B cell (primary cell): ENCODE data around the gene PHLPP1. TPM values are rescaled to one million over a fixed set of nuclear protein-coding genes. Genes with fewer than 3 reads are reported as not detected.

ENCODE experiments used
- ATAC-seq: fragments of 200-7000 bp; cut with Tn5 transposase; one replicate; pipeline ENCODE4 v1.10.0; 2021; ENCODE audit warnings: low read depth, mild to moderate bottlenecking, moderate number of reproducible peaks, moderate library complexity
- CTCF ChIA-PET: fragments of 350-600 bp; sonication (Branson Sonifier 250); formaldehyde crosslinking; loops from one replicate; lab custom pipeline; 2021; ENCODE audit warnings: antibody characterized with exemption, inconsistent platforms; lab: Charles Lee
- POLR2A ChIA-PET: fragments of 350-600 bp; sonication (Branson Sonifier 250); formaldehyde crosslinking; loops from one replicate; lab custom pipeline; 2021; ENCODE audit warnings: antibody characterized with exemption; lab: Charles Lee
- DNase-seq: peaks from one replicate; pipeline ENCODE4 v3.0.0; 2013
- H2AFZ ChIP-seq: 2 replicates; pipeline ENCODE4 v1.6.1; 2012; ENCODE audit warnings: mild to moderate bottlenecking, low read depth, low read length; ENCODE audit not compliant: insufficient read depth, poor library complexity, severe bottlenecking
- H3K27ac ChIP-seq, 2 donors: 1 replicate in 1 of 2; 2 replicates in 1 of 2; pipeline ENCODE4 v1.5.1; 2012 to 2013; ENCODE audit warnings: low read length in 2 of 2, mild to moderate bottlenecking in 2 of 2, moderate library complexity in 1 of 2
- H3K27me3 ChIP-seq, 4 experiments: fragments of 200-600 bp in 1 of 4; sonication (generic) in 1 of 4; replicated peaks in 1 of 4; 1 replicate in 2 of 4; 2 replicates in 2 of 4; pipeline versions ENCODE4 v1.6.1 to v1.7.0; 2013 to 2016; ENCODE audit warnings: low read length in 3 of 4, mild to moderate bottlenecking in 2 of 4, mixed read lengths in 1 of 4, moderate library complexity in 1 of 4; ENCODE audit not compliant: insufficient read depth in 4 of 4, control insufficient read depth in 3 of 4; ENCODE audit errors: control extremely low read depth in 1 of 4
- H3K36me3 ChIP-seq, 2 experiments: replicated peaks in 1 of 2; 1 replicate in 1 of 2; 2 replicates in 1 of 2; pipeline versions ENCODE4 v1.6.1 to v1.7.1; 2013; ENCODE audit warnings: low read length in 1 of 2; ENCODE audit not compliant: insufficient read depth in 2 of 2, control insufficient read depth in 1 of 2; ENCODE audit errors: control extremely low read depth in 1 of 2, extremely low read depth in 1 of 2
- H3K4me1 ChIP-seq, 2 donors: fragments of 200-600 bp in 1 of 2; sonication (generic) in 1 of 2; 1 replicate in 1 of 2; 2 replicates in 1 of 2; pipeline versions ENCODE4 v1.5.1 to v1.6.1; 2013 to 2017; ENCODE audit warnings: low read length in 2 of 2; ENCODE audit not compliant: control insufficient read depth in 2 of 2, insufficient read depth in 2 of 2
- H3K4me2 ChIP-seq: replicated peaks from 2 replicates; pipeline ENCODE3; 2012; ENCODE audit warnings: mild to moderate bottlenecking, low read depth, low read length; ENCODE audit not compliant: poor library complexity, severe bottlenecking
- H3K4me3 ChIP-seq, 5 experiments: fragments of 200-600 bp in 1 of 5; sonication (generic) in 1 of 5; 1 replicate in 3 of 5; 2 replicates in 2 of 5; pipeline versions ENCODE4 v1.5.1 to v1.7.0; 2011 to 2016; ENCODE audit warnings: low read length in 4 of 5, mild to moderate bottlenecking in 4 of 5, low read depth in 2 of 5, control low read depth in 1 of 5, moderate library complexity in 1 of 5; ENCODE audit not compliant: insufficient read depth in 1 of 5; ENCODE audit errors: control extremely low read depth in 1 of 5, extremely low read depth in 1 of 5
- H3K79me2 ChIP-seq: fragments of 200-600 bp; sonication (generic); one replicate; pipeline ENCODE4 v1.6.0; 2016; ENCODE audit warnings: low read length; ENCODE audit not compliant: control insufficient read depth, insufficient read depth
- H3K9ac ChIP-seq: fragments of 200-600 bp; sonication (generic); 2 replicates; pipeline ENCODE4 v1.6.1; 2017; ENCODE audit warnings: mild to moderate bottlenecking, low read length, moderate library complexity
- H3K9me3 ChIP-seq, 3 donors: one replicate each; pipeline versions ENCODE4 v1.6.1 to v1.7.1; 2013; ENCODE audit warnings: low read length in 2 of 3; ENCODE audit not compliant: control insufficient read depth in 2 of 3, insufficient read depth in 1 of 3; ENCODE audit errors: control extremely low read depth in 1 of 3
- H4K20me1 ChIP-seq: 2 replicates; pipeline ENCODE4 v1.6.0; 2012; ENCODE audit warnings: mild to moderate bottlenecking, low read length; ENCODE audit not compliant: insufficient read depth, control insufficient read depth, poor library complexity, severe bottlenecking
- H3K27ac Mint-ChIP-seq: one replicate; pipeline ENCODE4 v1.8.0; 2021; ENCODE audit warnings: mixed read lengths
- H3K27me3 Mint-ChIP-seq: one replicate; pipeline ENCODE4 v1.8.0; 2021; ENCODE audit warnings: mixed read lengths
- H3K4me1 Mint-ChIP-seq: one replicate; pipeline ENCODE4 v1.8.0; 2021; ENCODE audit warnings: mixed read lengths
- H3K4me3 Mint-ChIP-seq: one replicate; pipeline ENCODE4 v1.8.0; 2021; ENCODE audit warnings: mixed read lengths
- H3K9me3 Mint-ChIP-seq: one replicate; pipeline ENCODE4 v1.8.0; 2022; ENCODE audit warnings: mixed read lengths; ENCODE audit not compliant: insufficient read depth
- EZH2 ChIP-seq: IDR thresholded peaks from 2 replicates; pipeline ENCODE4 v1.6.1; 2012; ENCODE audit warnings: borderline replicate concordance, low read depth, mild to moderate bottlenecking, moderate library complexity, low read length; ENCODE audit not compliant: insufficient read depth, poor library complexity, severe bottlenecking
- WGBS: methylation state at CpG from one replicate; pipeline ENCODE4 v1.1.5; 2013; ENCODE audit warnings: missing lambda C conversion rate; ENCODE audit not compliant: insufficient coverage; 5-methylcytosine and 5-hydroxymethylcytosine counted together
- intact Hi-C: fragments of 100-400 bp; cut with micrococcal nuclease; formaldehyde crosslinking; loops from one replicate; pipeline ENCODE4 v1.10.0; 2022
- polyA plus RNA-seq: library from polyadenylated mRNA; depleted of rRNA; stranded (reverse); fragments of >200 nt; gene quantifications from 2 replicates; pipeline ENCODE4 v1.2.3, GENCODE V29; 2012
- total RNA-seq, 2 donors: library from RNA; stranded (reverse); fragments of 120-200 nt in 1 of 2; gene quantifications; 1 replicate in 1 of 2; 2 replicates in 1 of 2; pipeline versions ENCODE4 v1.2.3 to v1.2.4, GENCODE V29; 2013 to 2022
- TF ChIP-seq, protein P1 (sequence below): fragments of 200-600 bp; IDR thresholded peaks from one replicate; pipeline ENCODE4 v1.8.0; 2022; ENCODE audit warnings: antibody characterized with exemption, mild to moderate bottlenecking

PHLPP1 gene
- total and polyA plus RNA-seq, 2 donors (not counting 1 experiment from before 2014, with no cell fraction given): 3.0 to 20.7 TPM

DNA sequence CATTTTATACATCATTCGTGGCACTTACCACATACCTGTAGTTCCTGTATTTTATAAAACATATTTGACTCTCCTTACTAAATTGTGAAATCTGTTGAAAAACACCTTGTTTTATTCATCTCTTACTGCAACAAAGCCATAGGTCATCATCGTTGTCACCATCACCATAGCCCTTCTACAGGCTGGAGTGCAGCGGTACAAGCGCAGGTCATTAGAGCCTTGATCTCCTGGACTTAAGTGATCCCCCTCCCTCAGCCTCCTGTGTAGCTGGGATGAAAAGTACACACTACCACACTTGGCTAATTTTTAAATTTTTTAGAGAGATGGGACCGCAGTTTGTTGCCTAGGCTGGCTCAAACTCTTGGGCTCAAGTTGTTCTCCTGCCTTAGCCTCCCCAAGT is 184.2 kb downstream of the PHLPP1 start:
- H3K9ac ChIP-seq: no peak overlapping the region
- no peaks in the 10 kb centered on the region for H3K79me2 ChIP-seq
- no peak overlapping the region for H2AFZ ChIP-seq
- no peak overlapping the region for H3K27ac ChIP-seq
- Mint-ChIP-seq H3K27ac (no peak overlapping the region), H3K9me3 (peaks cover 2% of the 10 kb centered on the region), H3K27me3 (no peaks in the 10 kb centered on the region), H3K4me1 (no peaks in the 10 kb centered on the region), H3K4me3 (no peak overlapping the region)
- DNase-seq (no peak), ATAC-seq (no peak)
- no peaks in the 10 kb centered on the region for H3K4me1 ChIP-seq
- ChIA-PET CTCF (no interaction called here), POLR2A (no interaction called here)
- TF ChIP-seq, protein P1, sequence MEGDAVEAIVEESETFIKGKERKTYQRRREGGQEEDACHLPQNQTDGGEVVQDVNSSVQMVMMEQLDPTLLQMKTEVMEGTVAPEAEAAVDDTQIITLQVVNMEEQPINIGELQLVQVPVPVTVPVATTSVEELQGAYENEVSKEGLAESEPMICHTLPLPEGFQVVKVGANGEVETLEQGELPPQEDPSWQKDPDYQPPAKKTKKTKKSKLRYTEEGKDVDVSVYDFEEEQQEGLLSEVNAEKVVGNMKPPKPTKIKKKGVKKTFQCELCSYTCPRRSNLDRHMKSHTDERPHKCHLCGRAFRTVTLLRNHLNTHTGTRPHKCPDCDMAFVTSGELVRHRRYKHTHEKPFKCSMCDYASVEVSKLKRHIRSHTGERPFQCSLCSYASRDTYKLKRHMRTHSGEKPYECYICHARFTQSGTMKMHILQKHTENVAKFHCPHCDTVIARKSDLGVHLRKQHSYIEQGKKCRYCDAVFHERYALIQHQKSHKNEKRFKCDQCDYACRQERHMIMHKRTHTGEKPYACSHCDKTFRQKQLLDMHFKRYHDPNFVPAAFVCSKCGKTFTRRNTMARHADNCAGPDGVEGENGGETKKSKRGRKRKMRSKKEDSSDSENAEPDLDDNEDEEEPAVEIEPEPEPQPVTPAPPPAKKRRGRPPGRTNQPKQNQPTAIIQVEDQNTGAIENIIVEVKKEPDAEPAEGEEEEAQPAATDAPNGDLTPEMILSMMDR: no peak
- no peak for TF ChIP-seq EZH2
- no peaks in the 10 kb centered on the region for H4K20me1 ChIP-seq
- H3K4me2 ChIP-seq: no peak overlapping the region
- no peak overlapping the region for H3K4me3 ChIP-seq
- peaks cover 2 to 10% of the 10 kb centered on the region in 2 experiments for H3K36me3 ChIP-seq
- 94% methylated on average over 2 of the region's 5 CpGs for WGBS
- H3K9me3 ChIP-seq: no peaks in the 10 kb centered on the region
- intact Hi-C loops: no loop called here
- no peaks in the 10 kb centered on the region for H3K27me3 ChIP-seq

DNA sequence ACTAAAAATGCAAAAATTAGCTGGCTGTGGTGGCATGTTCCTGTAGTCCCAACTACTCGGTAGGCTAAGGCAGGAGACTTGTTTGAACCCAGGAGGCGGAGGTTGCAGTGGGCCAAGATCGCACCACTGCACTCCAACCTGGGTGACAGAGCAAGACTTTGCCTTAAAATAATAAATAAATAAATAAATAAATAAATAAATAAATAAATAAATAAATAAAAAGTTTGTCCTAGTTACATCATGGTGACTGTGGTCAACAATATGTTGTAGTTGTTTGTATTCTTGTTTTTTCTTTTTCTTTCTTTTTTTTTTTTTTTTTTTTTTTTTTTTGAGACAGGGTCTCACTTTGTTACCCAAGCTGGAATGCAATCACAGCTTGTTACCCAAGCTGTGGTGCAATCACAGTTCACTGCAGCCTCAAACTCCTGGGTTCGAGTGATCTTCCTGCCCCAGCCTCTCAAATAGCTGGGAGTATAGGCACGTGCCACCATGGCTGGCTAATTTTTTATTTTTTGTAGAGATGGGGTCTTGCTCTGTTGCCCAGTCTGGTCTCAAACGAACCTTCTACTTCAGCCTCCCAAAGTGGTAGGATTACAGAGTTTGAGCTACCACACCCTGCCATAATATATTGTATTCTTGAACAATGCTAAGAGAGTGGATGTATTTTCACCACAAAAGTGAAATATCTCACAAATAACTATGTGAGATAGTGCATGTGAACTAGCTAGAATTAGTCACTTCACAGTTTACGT is 185.0 kb downstream of the PHLPP1 start:
- peaks cover 5 to 10% of the 10 kb centered on the region in 2 experiments for H3K36me3 ChIP-seq
- POLR2A ChIA-PET: no interaction called here
- H3K4me2 ChIP-seq: no peak overlapping the region
- no peaks in the 10 kb centered on the region for H3K27me3 ChIP-seq
- ATAC-seq (no peak), DNase-seq (no peak)
- no peak overlapping the region for H3K4me3 ChIP-seq
- no peaks in the 10 kb centered on the region for H4K20me1 ChIP-seq
- Mint-ChIP-seq H3K4me3 (no peak overlapping the region), H3K4me1 (no peaks in the 10 kb centered on the region), H3K9me3 (peaks cover 2% of the 10 kb centered on the region), H3K27me3 (no peaks in the 10 kb centered on the region), H3K27ac (no peak overlapping the region)
- no peak overlapping the region for H3K9ac ChIP-seq
- H2AFZ ChIP-seq: no peak overlapping the region
- H3K9me3 ChIP-seq: no peaks in the 10 kb centered on the region
- intact Hi-C loops: no loop called here
- 100% methylated on average over 2 of the region's 7 CpGs for WGBS
- CTCF ChIA-PET: interaction anchor here (0.6 kb wide), 1 partner anchor 18 kb away, joined by 3 read pairs; no protein-coding TSS in a partner anchor
- TF ChIP-seq, protein P1: no peak
- no peak for TF ChIP-seq EZH2
- H3K79me2 ChIP-seq: no peaks in the 10 kb centered on the region
- no peaks in the 10 kb centered on the region for H3K4me1 ChIP-seq
- no peak overlapping the region for H3K27ac ChIP-seq
